H1 (cell line): ENCODE results near the gene TWNK. TPM values are rescaled to one million over a fixed set of nuclear protein-coding genes. Genes with fewer than 3 reads are reported as not detected.
A peak's percentile ranks its signal among the peaks of the same experiment; 100 is the strongest.

Experiments
- CTCF ChIA-PET: fragments of 300-600 bp; sonication (Branson Sonifier 250); formaldehyde crosslinking; loops from one replicate; lab custom pipeline; 2021; ENCODE audit not compliant: partially characterized antibody; lab: Charles Lee
- POLR2A ChIA-PET: fragments of 300-600 bp; sonication (Branson Sonifier 250); formaldehyde crosslinking; loops from one replicate; lab custom pipeline; 2021; ENCODE audit warnings: inconsistent platforms; ENCODE audit not compliant: partially characterized antibody; lab: Charles Lee
- DNase-seq, 2 experiments: peaks; one replicate each; pipeline versions ENCODE4 v3.0.0 to v3.0.0-alpha.2; 2010 to 2022; ENCODE audit warnings: low spot score in 2 of 2, low read depth in 1 of 2, mixed read lengths in 1 of 2
- FAIRE-seq: peaks from 2 replicates; lab custom pipeline; 2011; peaks lifted over from hg19 to GRCh38; lab: Jason Lieb, UNC
- H2AFZ ChIP-seq: 2 replicates; pipeline ENCODE4 v1.8.1; 2012; ENCODE audit warnings: low read length, inconsistent platforms
- H2AK5ac ChIP-seq: 2 replicates; pipeline ENCODE4 v1.6.1; 2013; ENCODE audit warnings: low read depth, low read length
- H2BK120ac ChIP-seq: replicated peaks from 2 replicates; pipeline ENCODE3; 2013; ENCODE audit warnings: low read depth, low read length, inconsistent platforms
- H2BK12ac ChIP-seq: 2 replicates; pipeline ENCODE4 v1.6.1; 2013; ENCODE audit warnings: low read depth, low read length
- H2BK15ac ChIP-seq: 2 replicates; pipeline ENCODE4 v1.6.1; 2013; ENCODE audit warnings: low read length
- H2BK20ac ChIP-seq: 2 replicates; pipeline ENCODE4 v1.6.1; 2013; ENCODE audit warnings: low read length
- H2BK5ac ChIP-seq: 2 replicates; pipeline ENCODE4 v1.6.1; 2013; ENCODE audit warnings: low read depth, low read length
- H3K14ac ChIP-seq: 2 replicates; pipeline ENCODE4 v1.6.1; 2013; ENCODE audit warnings: inconsistent platforms; ENCODE audit not compliant: insufficient read length
- H3K18ac ChIP-seq: 2 replicates; pipeline ENCODE4 v1.6.1; 2013; ENCODE audit warnings: low read length; ENCODE audit errors: extremely low read depth
- H3K23ac ChIP-seq: 2 replicates; pipeline ENCODE4 v1.6.1; 2013; ENCODE audit warnings: inconsistent platforms; ENCODE audit not compliant: insufficient read length
- H3K23me2 ChIP-seq: 2 replicates; pipeline ENCODE4 v1.6.1; 2013; ENCODE audit warnings: low read depth, low read length
- H3K27ac ChIP-seq: 2 replicates; pipeline ENCODE4 v1.6.1; 2011; ENCODE audit warnings: low read depth, low read length, inconsistent platforms
- H3K27me3 ChIP-seq, 4 experiments: replicated peaks in 1 of 4; 1 replicate in 1 of 4; 2 replicates in 3 of 4; pipeline versions ENCODE4 v1.6.1 to v1.8.1; 2011 to 2013; ENCODE audit warnings: low read length in 3 of 4, mild to moderate bottlenecking in 3 of 4, inconsistent platforms in 2 of 4, mixed read lengths in 2 of 4, moderate library complexity in 1 of 4; ENCODE audit not compliant: control insufficient read depth in 3 of 4, insufficient read depth in 3 of 4; ENCODE audit errors: extremely low read depth in 1 of 4
- H3K36me3 ChIP-seq, 4 experiments: 2 replicates each; pipeline versions ENCODE4 v1.6.1 to v1.8.1; 2011 to 2013; ENCODE audit warnings: mild to moderate bottlenecking in 4 of 4, low read length in 3 of 4, moderate library complexity in 2 of 4, control low read depth in 1 of 4, inconsistent platforms in 1 of 4; ENCODE audit not compliant: insufficient read depth in 4 of 4, control insufficient read depth in 2 of 4
- H3K4ac ChIP-seq: replicated peaks from 2 replicates; pipeline ENCODE3; 2013; ENCODE audit warnings: low read length, low read depth, mixed read lengths, inconsistent platforms; ENCODE audit not compliant: insufficient read length
- H3K4me1 ChIP-seq, 4 experiments: replicated peaks in 1 of 4; 1 replicate in 1 of 4; 2 replicates in 3 of 4; pipeline versions ENCODE4 v1.6.1 to v1.8.1; 2011 to 2013; ENCODE audit warnings: low read length in 3 of 4, inconsistent platforms in 2 of 4, mixed read lengths in 1 of 4; ENCODE audit not compliant: insufficient read depth in 4 of 4, control insufficient read depth in 3 of 4
- H3K4me2 ChIP-seq, 2 experiments: 2 replicates each; pipeline versions ENCODE4 v1.6.1 to v1.8.1; 2011 to 2013; ENCODE audit warnings: low read depth in 2 of 2, low read length in 2 of 2, control low read depth in 1 of 2, inconsistent platforms in 1 of 2, mild to moderate bottlenecking in 1 of 2; ENCODE audit not compliant: insufficient read depth in 1 of 2
- H3K4me3 ChIP-seq, 4 experiments: fragments of 200-600, 300-600 bp in 1 of 4; sonication (generic), shearing (Covaris generic), sonication (Bioruptor Twin) in 1 of 4; 2 replicates each; pipeline versions ENCODE4 v1.5.1 to v1.8.1; 2011 to 2016; ENCODE audit warnings: low read length in 4 of 4, low read depth in 3 of 4, control low read depth in 2 of 4, inconsistent platforms in 2 of 4, mild to moderate bottlenecking in 2 of 4, mixed read lengths in 1 of 4, moderate library complexity in 1 of 4; ENCODE audit not compliant: insufficient read depth in 2 of 4; ENCODE audit errors: extremely low read depth in 1 of 4
- H3K56ac ChIP-seq: replicated peaks from 2 replicates; pipeline ENCODE3; 2013; ENCODE audit warnings: low read depth, mild to moderate bottlenecking, mixed read lengths, low read length, inconsistent platforms; ENCODE audit not compliant: insufficient read length
- H3K79me1 ChIP-seq: 2 replicates; pipeline ENCODE4 v1.6.1; 2013; ENCODE audit warnings: low read depth, low read length, control low read depth
- H3K79me2 ChIP-seq, 2 experiments: 2 replicates each; pipeline versions ENCODE4 v1.6.1 to v1.8.1; 2012 to 2013; ENCODE audit warnings: low read length in 2 of 2, mild to moderate bottlenecking in 2 of 2, inconsistent platforms in 1 of 2; ENCODE audit not compliant: insufficient read depth in 2 of 2, control insufficient read depth in 1 of 2
- H3K9ac ChIP-seq, 4 experiments: replicated peaks in 1 of 4; 1 replicate in 1 of 4; 2 replicates in 3 of 4; pipeline versions ENCODE4 v1.6.1 to v1.8.1; 2011 to 2013; ENCODE audit warnings: low read depth in 3 of 4, low read length in 3 of 4, control low read depth in 2 of 4, mild to moderate bottlenecking in 2 of 4, moderate library complexity in 2 of 4, inconsistent platforms in 1 of 4; ENCODE audit errors: extremely low read depth in 1 of 4
- H3K9me3 ChIP-seq, 2 experiments: 2 replicates each; pipeline versions ENCODE4 v1.6.1 to v1.8.1; 2012 to 2013; ENCODE audit warnings: mild to moderate bottlenecking in 2 of 2, moderate library complexity in 2 of 2, control low read depth in 1 of 2, inconsistent platforms in 1 of 2, low read depth in 1 of 2, low read length in 1 of 2, mixed read lengths in 1 of 2; ENCODE audit not compliant: insufficient read depth in 2 of 2
- H4K20me1 ChIP-seq, 2 experiments: replicated peaks in 1 of 2; 2 replicates each; pipeline versions ENCODE3 to v1.8.1; 2011 to 2013; ENCODE audit warnings: inconsistent platforms in 2 of 2, low read length in 2 of 2, mild to moderate bottlenecking in 1 of 2; ENCODE audit not compliant: insufficient read depth in 2 of 2, control insufficient read depth in 1 of 2
- H4K5ac ChIP-seq: 2 replicates; pipeline ENCODE4 v1.6.1; 2013; ENCODE audit warnings: low read length, low read depth, mixed read lengths, inconsistent platforms; ENCODE audit not compliant: insufficient read length
- H4K8ac ChIP-seq: 2 replicates; pipeline ENCODE4 v1.8.0; 2013; ENCODE audit warnings: mild to moderate bottlenecking, moderate library complexity, low read length, inconsistent platforms; ENCODE audit not compliant: insufficient read depth; ENCODE audit errors: extremely low read depth
- H4K91ac ChIP-seq: replicated peaks from 2 replicates; pipeline ENCODE3; 2013; ENCODE audit warnings: low read length, mixed read lengths, inconsistent platforms; ENCODE audit not compliant: insufficient read length
- CTBP2 ChIP-seq: IDR thresholded peaks from 2 replicates; pipeline ENCODE4 v1.7.0; 2011; ENCODE audit warnings: borderline replicate concordance, mild to moderate bottlenecking, moderate library complexity, mixed read lengths, low read length; ENCODE audit not compliant: insufficient read depth, insufficient read length
- KDM5A ChIP-seq: fragments of 200-600 bp; IDR thresholded peaks from 2 replicates; pipeline ENCODE4 v1.7.1; 2012; ENCODE audit warnings: mild to moderate bottlenecking, low read length, inconsistent platforms, mixed read lengths
- RXRA ChIP-seq: IDR thresholded peaks from 2 replicates; pipeline ENCODE4 v1.6.1; 2011; ENCODE audit warnings: low read depth, mild to moderate bottlenecking, low read length, moderate library complexity; ENCODE audit not compliant: insufficient read depth
- SIX5 ChIP-seq: IDR thresholded peaks from 2 replicates; pipeline ENCODE4 v1.6.1; 2011; ENCODE audit warnings: mild to moderate bottlenecking, low read depth, low read length
- SP1 ChIP-seq: IDR thresholded peaks from 2 replicates; pipeline ENCODE4 v1.6.1; 2011; ENCODE audit warnings: low read depth, low read length
- TCF12 ChIP-seq: IDR thresholded peaks from 2 replicates; pipeline ENCODE4 v1.6.1; 2011; ENCODE audit warnings: low read depth, mild to moderate bottlenecking, low read length
- WGBS, 2 experiments: shearing (Covaris generic) in 1 of 2; methylation state at CpG; one replicate each; pipeline versions ENCODE4 v1.1.6 to v1.1.7; 2013 to 2015; ENCODE audit warnings: low lambda C conversion rate in 2 of 2, mixed read lengths in 2 of 2, inconsistent platforms in 1 of 2, low coverage in 1 of 2, missing lambda C conversion rate in 1 of 2; ENCODE audit not compliant: insufficient replicate concordance in 2 of 2, insufficient coverage in 1 of 2, insufficient read length in 1 of 2; ENCODE audit errors: extremely low coverage in 1 of 2, missing lambda C conversion rate in 1 of 2; 5-methylcytosine and 5-hydroxymethylcytosine counted together
- polyA plus RNA-seq, 7 experiments: library from polyadenylated mRNA; depleted of rRNA in 3 of 7; stranded (reverse) in 5 of 7; unstranded in 2 of 7; fragments of >200 nt in 5 of 7; fragments of 200-250 nt in 2 of 7; gene quantifications; 1 replicate in 5 of 7; 2 replicates in 1 of 7; 4 replicates in 1 of 7; pipeline versions ENCODE4 v1.2.1 to v1.2.3, GENCODE V29; 2011 to 2013; ENCODE audit warnings: missing spikeins in 2 of 7, mixed read lengths in 2 of 7
- total RNA-seq: library from RNA; stranded (reverse); fragmentation: NEBNext Ultra II Directional; extraction: Animal tissue kit (Norgen Biotek cat#: 25700); gene quantifications from 2 replicates; pipeline ENCODE4 v1.2.1, GENCODE V29; 2021

The TWNK gene
- total and polyA plus RNA-seq, 2 of the 8 experiments (the other 6 are each of a cell fraction or from before 2014, with no cell fraction given) = 15.4 to 32.5 TPM

GRCh38 chr10:100988166-100988565 lies 823 bp downstream of the TWNK start:
- Histone ChIP-seq H3K79me1 (peaks cover 15% of the 10 kb centered on the region), H2BK120ac (no peak overlapping the region), H2BK5ac (no peak overlapping the region; the same call in 1 of the 2 replicates), H3K9me3 (no peaks in the 10 kb centered on the region), H4K5ac (no peak overlapping the region), H4K91ac (no peak overlapping the region), H3K23me2 (peaks cover 9% of the 10 kb centered on the region; the same call in 1 of the 2 replicates), H3K36me3 (peaks cover 15 to 40% (median 29%) of the 10 kb centered on the region in 4 experiments), H3K27ac (peak overlapping the region; percentile 37), H2AK5ac (peak overlapping the region; percentile 86; the same call in 1 of the 2 replicates), H3K4me2 (peak overlapping the region; percentile 85 to 98), H2AFZ (no peak overlapping the region), H3K14ac (no peak overlapping the region), H4K20me1 (peaks cover 7 to 18% of the 10 kb centered on the region in 2 experiments), H2BK15ac (no peak overlapping the region), H3K18ac (no peak overlapping the region), H3K56ac (no peak overlapping the region), H3K4me1 (peaks cover 0 to 12% (median 5%) of the 10 kb centered on the region in 4 experiments; a peak in 4 of 7 replicates), H3K27me3 (no peaks in the 10 kb centered on the region), H3K79me2 (peaks cover 17 to 51% of the 10 kb centered on the region in 2 experiments), H3K9ac (peak overlapping the region in 3 of 4 experiments; percentile 80 to 84 (median 83); a peak in 6 of 7 replicates), H4K8ac (peak overlapping the region; percentile 75; the same call in 1 of the 2 replicates), H2BK20ac (no peak overlapping the region), H3K4ac (peak overlapping the region; percentile 58), H3K23ac (no peak overlapping the region), H2BK12ac (no peak overlapping the region), H3K4me3 (peak overlapping the region; percentile 68 to 92 (median 80))
- TF ChIP-seq RXRA (no peak), SIX5 (no peak), KDM5A (no peak), TCF12 (no peak), SP1 (no peak), CTBP2 (no peak)
- ChIA-PET CTCF (interaction anchor here (0.6 to 26.8 kb wide), 7 partner anchors 9 to 90 kb away, joined by 3 to 464 read pairs (median 10); partner anchors contain the start of gene SEMA4G), POLR2A (interaction anchor here (0.7 to 6.8 kb wide), 8 partner anchors 10 to 30 kb away, joined by 3 to 38 read pairs (median 4); partner anchors contain the start of genes LZTS2 and SEMA4G)
- WGBS, 2 experiments = 69% methylated on average over 10 of the region's 10 CpGs; no CpG with 5 or more reads in 1 of the 2 experiments
- FAIRE-seq = no peak
- DNase-seq = no peak
